MM.1S (cell line): Measurements from ENCODE around the gene GDI1.

ENCODE experiments used
- DNase-seq: peaks from one replicate; pipeline ENCODE4 v3.0.0-alpha.2; 2015
- H2AFZ ChIP-seq: fragments of 300-600 bp; sonication (generic); 2 replicates; pipeline ENCODE4 v1.6.0; 2016; ENCODE audit warnings: antibody characterized with exemption, low read length
- H3F3A ChIP-seq: fragments of 300-600 bp; sonication (generic); 2 replicates; pipeline ENCODE4 v1.6.1; 2016; ENCODE audit warnings: mild to moderate bottlenecking, antibody characterized with exemption, low read length, moderate library complexity, mixed read lengths; ENCODE audit not compliant: insufficient read depth
- H3K27ac ChIP-seq: fragments of 300-600 bp; sonication (generic); 2 replicates; pipeline ENCODE4 v1.5.1; 2016; ENCODE audit warnings: mild to moderate bottlenecking, low read length
- H3K27me3 ChIP-seq: fragments of 300-600 bp; sonication (generic); replicated peaks from 2 replicates; pipeline ENCODE4 v1.6.0; 2016; ENCODE audit warnings: low read length; ENCODE audit not compliant: insufficient read depth
- H3K36me3 ChIP-seq: fragments of 300-600 bp; sonication (generic); replicated peaks from 2 replicates; pipeline ENCODE4 v1.6.1; 2016; ENCODE audit warnings: mild to moderate bottlenecking, low read length, mixed read lengths; ENCODE audit not compliant: insufficient read depth
- H3K4me1 ChIP-seq: fragments of 300-600 bp; sonication (generic); 2 replicates; pipeline ENCODE4 v1.6.1; 2016; ENCODE audit warnings: low read length, mixed read lengths
- H3K4me2 ChIP-seq: fragments of 300-600 bp; sonication (generic); 2 replicates; pipeline ENCODE4 v1.6.0; 2016; ENCODE audit warnings: low read depth, low read length
- H3K4me3 ChIP-seq: fragments of 300-600 bp; sonication (generic); 2 replicates; pipeline ENCODE4 v1.5.1; 2016; ENCODE audit warnings: low read length, mixed read lengths
- H3K79me2 ChIP-seq: fragments of 300-600 bp; sonication (generic); 2 replicates; pipeline ENCODE4 v1.6.1; 2016; ENCODE audit warnings: mixed run types, low read length, mixed read lengths
- H3K9ac ChIP-seq: fragments of 300-600 bp; sonication (generic); 2 replicates; pipeline ENCODE4 v1.6.1; 2016; ENCODE audit warnings: low read length, mixed read lengths
- H3K9me2 ChIP-seq: fragments of 300-600 bp; sonication (generic); replicated peaks from 2 replicates; pipeline ENCODE4 v1.6.1; 2016; ENCODE audit warnings: mild to moderate bottlenecking, low read length, mixed read lengths; ENCODE audit not compliant: insufficient read depth
- H3K9me3 ChIP-seq: fragments of 300-600 bp; sonication (generic); replicated peaks from 2 replicates; pipeline ENCODE4 v1.6.1; 2016; ENCODE audit warnings: mild to moderate bottlenecking, low read length, mixed read lengths; ENCODE audit not compliant: insufficient read depth
- H4K20me1 ChIP-seq: fragments of 300-600 bp; sonication (generic); 2 replicates; pipeline ENCODE4 v1.6.1; 2016; ENCODE audit warnings: mild to moderate bottlenecking, low read length, moderate library complexity, mixed read lengths; ENCODE audit not compliant: insufficient read depth
- EZH2 ChIP-seq: fragments of 300-600 bp; sonication (generic); optimal IDR thresholded peaks from 2 replicates; pipeline ENCODE3; 2017; ENCODE audit warnings: low read depth, mild to moderate bottlenecking, antibody characterized with exemption, low read length, mixed read lengths
- EZH2phosphoT487 ChIP-seq: fragments of 300-600 bp; sonication (generic); IDR thresholded peaks from 2 replicates; pipeline ENCODE4 v1.6.1; 2018; ENCODE audit warnings: antibody characterized with exemption, low read length
- TF ChIP-seq, protein P1 (sequence below): fragments of 300-600 bp; sonication (generic); IDR thresholded peaks from 2 replicates; pipeline ENCODE4 v1.5.1; 2016; ENCODE audit warnings: antibody characterized with exemption, low read length, mixed read lengths

GDI1 gene

DNA sequence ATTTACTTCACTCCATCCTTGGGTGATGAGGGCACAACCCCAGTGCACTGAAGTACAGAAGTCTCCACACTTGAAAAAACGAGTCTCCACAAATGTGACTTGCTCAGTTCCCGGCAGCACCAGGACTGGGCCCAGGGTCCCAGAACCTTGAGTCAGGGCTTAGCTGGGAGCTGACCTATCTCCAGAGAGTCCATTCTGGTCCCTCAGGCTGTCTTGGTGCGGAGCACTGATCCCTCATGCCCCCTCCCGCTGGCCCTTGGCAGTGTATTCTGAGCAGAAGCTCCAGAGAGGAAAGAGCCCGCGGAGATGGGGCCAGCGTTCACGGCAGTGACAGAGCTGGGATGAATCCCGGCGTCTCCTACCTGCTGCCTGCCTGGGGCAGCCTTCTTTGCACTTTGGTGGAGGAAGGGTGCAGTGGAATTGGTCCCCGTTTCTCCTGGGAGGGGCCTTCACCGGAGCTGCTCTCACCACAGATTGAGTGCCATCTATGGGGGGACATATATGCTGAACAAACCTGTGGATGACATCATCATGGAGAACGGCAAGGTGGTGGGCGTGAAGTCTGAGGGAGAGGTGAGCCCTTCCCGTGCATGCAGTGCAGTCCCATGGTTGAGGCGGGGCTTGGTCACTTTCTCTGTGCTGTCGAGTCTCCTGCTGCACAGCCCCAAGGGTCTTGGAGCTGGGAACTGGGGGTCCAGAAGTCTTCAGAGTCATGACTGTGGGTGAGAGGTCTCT, 3.8 kb downstream of the GDI1 start:
- Histone ChIP-seq H3K4me2 (no peak overlapping the region), H3K36me3 (no peaks in the 10 kb centered on the region), H2AFZ (no peak overlapping the region), H3K9me2 (no peaks in the 10 kb centered on the region), H3K4me3 (no peak overlapping the region), H3K27ac (no peak overlapping the region), H3F3A (peaks cover 8% of the 10 kb centered on the region), H3K9ac (no peak overlapping the region), H3K4me1 (0 out of 2 replicates have a peak, but pooled peaks cover 7% of the 10 kb centered on the region), H3K79me2 (peaks cover 47% of the 10 kb centered on the region), H3K9me3 (no peaks in the 10 kb centered on the region), H3K27me3 (no peaks in the 10 kb centered on the region), H4K20me1 (no peaks in the 10 kb centered on the region)
- TF ChIP-seq EZH2phosphoT487 (no peak), EZH2 (no peak)
- TF ChIP-seq, protein P1, sequence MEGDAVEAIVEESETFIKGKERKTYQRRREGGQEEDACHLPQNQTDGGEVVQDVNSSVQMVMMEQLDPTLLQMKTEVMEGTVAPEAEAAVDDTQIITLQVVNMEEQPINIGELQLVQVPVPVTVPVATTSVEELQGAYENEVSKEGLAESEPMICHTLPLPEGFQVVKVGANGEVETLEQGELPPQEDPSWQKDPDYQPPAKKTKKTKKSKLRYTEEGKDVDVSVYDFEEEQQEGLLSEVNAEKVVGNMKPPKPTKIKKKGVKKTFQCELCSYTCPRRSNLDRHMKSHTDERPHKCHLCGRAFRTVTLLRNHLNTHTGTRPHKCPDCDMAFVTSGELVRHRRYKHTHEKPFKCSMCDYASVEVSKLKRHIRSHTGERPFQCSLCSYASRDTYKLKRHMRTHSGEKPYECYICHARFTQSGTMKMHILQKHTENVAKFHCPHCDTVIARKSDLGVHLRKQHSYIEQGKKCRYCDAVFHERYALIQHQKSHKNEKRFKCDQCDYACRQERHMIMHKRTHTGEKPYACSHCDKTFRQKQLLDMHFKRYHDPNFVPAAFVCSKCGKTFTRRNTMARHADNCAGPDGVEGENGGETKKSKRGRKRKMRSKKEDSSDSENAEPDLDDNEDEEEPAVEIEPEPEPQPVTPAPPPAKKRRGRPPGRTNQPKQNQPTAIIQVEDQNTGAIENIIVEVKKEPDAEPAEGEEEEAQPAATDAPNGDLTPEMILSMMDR, result no peak
- DNase-seq, result no peak

DNA sequence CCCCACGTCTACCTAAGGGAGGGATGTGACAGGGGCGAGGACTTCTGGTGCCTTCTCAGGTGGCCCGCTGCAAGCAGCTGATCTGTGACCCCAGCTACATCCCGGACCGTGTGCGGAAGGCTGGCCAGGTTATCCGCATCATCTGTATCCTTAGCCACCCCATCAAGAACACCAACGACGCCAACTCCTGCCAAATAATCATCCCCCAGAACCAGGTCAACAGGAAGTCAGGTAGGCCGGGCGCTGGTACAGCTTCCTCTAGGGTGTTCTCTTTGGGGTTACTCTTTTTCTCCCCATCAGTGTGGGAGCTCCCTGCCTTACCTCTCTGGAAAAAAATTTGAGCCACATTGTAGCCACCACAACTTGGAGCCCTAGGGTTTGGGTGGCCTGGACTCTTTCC, 4.6 kb downstream of the GDI1 start:
- Histone ChIP-seq H3K9me3 (no peaks in the 10 kb centered on the region), H3K4me3 (no peak overlapping the region), H3K9me2 (no peaks in the 10 kb centered on the region), H3K79me2 (peaks cover 53% of the 10 kb centered on the region), H3K4me2 (no peak overlapping the region), H3K27me3 (no peaks in the 10 kb centered on the region), H3K27ac (no peak overlapping the region), H4K20me1 (no peaks in the 10 kb centered on the region), H3K9ac (no peak overlapping the region), H3K36me3 (no peaks in the 10 kb centered on the region), H3F3A (peaks cover 8% of the 10 kb centered on the region), H2AFZ (no peak overlapping the region), H3K4me1 (0 out of 2 replicates have a peak, but pooled peaks cover 7% of the 10 kb centered on the region)
- TF ChIP-seq EZH2phosphoT487, result no peak
- TF ChIP-seq EZH2, result no peak
- TF ChIP-seq, protein P1, result no peak
- DNase-seq, result no peak

DNA sequence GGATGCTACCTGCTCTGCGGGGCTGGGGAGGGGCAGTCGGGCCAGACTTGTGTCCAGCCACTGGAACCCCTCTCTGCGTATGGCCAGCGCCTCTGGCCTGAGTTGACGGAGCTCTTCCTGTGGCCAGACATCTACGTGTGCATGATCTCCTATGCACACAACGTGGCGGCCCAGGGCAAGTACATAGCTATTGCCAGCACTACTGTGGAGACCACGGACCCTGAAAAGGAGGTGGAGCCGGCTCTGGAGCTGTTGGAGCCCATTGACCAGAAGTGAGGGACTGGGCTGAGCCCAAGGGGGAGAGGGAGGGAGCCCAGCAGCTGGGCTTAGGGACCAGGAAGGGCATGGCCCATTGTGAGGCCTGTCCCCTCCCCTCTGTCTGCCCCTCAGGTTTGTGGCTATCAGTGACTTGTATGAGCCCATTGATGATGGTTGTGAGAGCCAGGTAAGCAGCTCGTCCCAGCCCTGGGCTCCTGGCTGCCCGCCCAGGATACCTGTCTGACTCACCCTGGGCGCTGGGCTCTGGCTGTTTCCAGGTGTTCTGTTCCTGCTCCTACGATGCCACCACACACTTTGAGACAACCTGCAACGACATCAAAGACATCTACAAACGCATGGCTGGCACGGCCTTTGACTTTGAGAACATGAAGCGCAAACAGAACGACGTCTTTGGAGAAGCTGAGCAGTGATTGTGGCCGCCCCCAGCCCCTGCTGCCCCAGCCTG, 5.2 kb downstream of the GDI1 start:
- no peak overlapping the region for H3K27ac ChIP-seq
- H3K36me3 ChIP-seq, result no peaks in the 10 kb centered on the region
- no peaks in the 10 kb centered on the region for H3K27me3 ChIP-seq

More for the DNA sequence above, 5.2 kb downstream of the GDI1 start:
- Histone ChIP-seq H3F3A (peaks cover 8% of the 10 kb centered on the region), H3K79me2 (peaks cover 51% of the 10 kb centered on the region), H3K9me3 (no peaks in the 10 kb centered on the region), H2AFZ (no peak overlapping the region), H3K9me2 (no peaks in the 10 kb centered on the region), H3K9ac (no peak overlapping the region), H3K4me3 (no peak overlapping the region), H3K4me2 (no peak overlapping the region), H3K4me1 (0 out of 2 replicates have a peak, but pooled peaks cover 7% of the 10 kb centered on the region), H4K20me1 (no peaks in the 10 kb centered on the region)
- TF ChIP-seq, protein P1, result no peak
- no peak for TF ChIP-seq EZH2
- TF ChIP-seq EZH2phosphoT487, result no peak
- DNase-seq, result no peak
